ENCODE data around the gene BRD9. TPM values are rescaled to one million over a fixed set of nuclear protein-coding genes. Genes with fewer than 3 reads are reported as not detected.
"Not testable (repeated sequence)": the region's sequence is repeated elsewhere in the genome, so short reads cannot be mapped to it uniquely, and the experiment has no call there.

BRD9 gene
- total RNA-seq, 2 experiments from 2014 or later: 46.6 to 51.7 TPM

- H3K36me3 Mint-ChIP-seq (ENCODE audit: low read depth): peaks cover 14% of the 10 kb centered on the region
- POLR2A ChIA-PET: no interaction called here
- H3K4me1 Mint-ChIP-seq (ENCODE audit: low read depth): peaks cover 8% of the 10 kb centered on the region
- peaks cover 20% of the 10 kb centered on the region for H3K27me3 Mint-ChIP-seq
- intact Hi-C loops (cut with micrococcal nuclease): loop anchor here (5.0 kb wide), 2 partner anchors 91 to 221 kb away; no protein-coding TSS in a partner anchor
- H3K9me3 Mint-ChIP-seq: no peaks in the 10 kb centered on the region
- H3K27ac Mint-ChIP-seq: no peak overlapping the region
- DNase-seq (no peak), ATAC-seq (no peak)
- no peak overlapping the region for H3K4me3 Mint-ChIP-seq
- TF ChIP-seq CTCF (IDR thresholded peaks at IDR 0.05): no peak
- CTCF ChIA-PET: interaction anchor here (0.9 to 8.9 kb wide), 5 partner anchors 8 to 246 kb away, joined by 3 to 105 read pairs (median 3); partner anchors contain the start of gene NKD2
Measured at GRCh38 chr5:921456-922435, 29.1 kb upstream of the BRD9 start.

DNA sequence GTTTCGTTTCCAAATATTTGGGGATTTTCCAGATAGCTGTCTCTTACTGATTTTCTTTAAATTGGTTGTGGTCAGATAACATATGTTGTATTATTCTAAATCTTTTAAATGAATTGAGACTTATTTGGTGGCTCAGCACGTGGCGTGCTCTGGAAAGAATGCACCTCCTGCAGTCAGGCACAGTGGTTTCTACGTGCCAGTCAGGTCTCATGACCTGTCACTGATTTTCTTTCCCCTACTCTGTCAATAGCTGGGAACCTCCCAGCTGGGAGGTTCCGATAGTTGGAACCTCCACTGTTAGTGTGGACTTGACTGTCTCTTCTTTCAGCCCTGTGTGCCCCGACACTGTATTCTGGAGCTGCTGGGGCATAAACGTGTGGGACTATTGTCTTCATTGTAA, 27.7 kb upstream of the BRD9 start:
- TF ChIP-seq CTCF (IDR thresholded peaks at IDR 0.05): no peak
- H3K27me3 Mint-ChIP-seq: peaks cover 7% of the 10 kb centered on the region
- H3K4me3 Mint-ChIP-seq: no peak overlapping the region
- intact Hi-C loops (cut with micrococcal nuclease): loop anchor here (5.0 kb wide), 2 partner anchors 92 to 222 kb away; no protein-coding TSS in a partner anchor
- POLR2A ChIA-PET: interaction anchor here (0.6 kb wide), 1 partner anchor 130 kb away, joined by 3 read pairs; no protein-coding TSS in a partner anchor
- no peaks in the 10 kb centered on the region for H3K9me3 Mint-ChIP-seq
- peaks cover 6% of the 10 kb centered on the region for H3K4me1 Mint-ChIP-seq (ENCODE audit: low read depth)
- H3K27ac Mint-ChIP-seq: no peak overlapping the region
- peaks cover 14% of the 10 kb centered on the region for H3K36me3 Mint-ChIP-seq (ENCODE audit: low read depth)
- ATAC-seq: no peak
- CTCF ChIA-PET: interaction anchor here (0.8 to 8.9 kb wide), 3 partner anchors 89 to 220 kb away, joined by 4 to 105 read pairs (median 8); partner anchors contain the start of gene NKD2
- no peak for DNase-seq

GRCh38 chr5:919356-920000, 26.9 kb upstream of the BRD9 start:
- intact Hi-C loops (cut with micrococcal nuclease): no loop called here
- DNase-seq (no peak), ATAC-seq (no peak)
- Mint-ChIP-seq H3K27me3 (no peaks in the 10 kb centered on the region), H3K9me3 (no peaks in the 10 kb centered on the region), H3K27ac (no peak overlapping the region), H3K4me1 (ENCODE audit: low read depth) (peaks cover 6% of the 10 kb centered on the region), H3K4me3 (no peak overlapping the region), H3K36me3 (ENCODE audit: low read depth) (peaks cover 18% of the 10 kb centered on the region)
- TF ChIP-seq CTCF (IDR thresholded peaks at IDR 0.05): no peak
- ChIA-PET POLR2A (interaction anchor here (0.6 kb wide), 1 partner anchor 335 kb away, joined by 4 read pairs; no protein-coding TSS in a partner anchor), CTCF (interaction anchor here (0.8 to 8.9 kb wide), 3 partner anchors 90 to 221 kb away, joined by 4 to 105 read pairs (median 8); partner anchors contain the start of gene NKD2)

DNA sequence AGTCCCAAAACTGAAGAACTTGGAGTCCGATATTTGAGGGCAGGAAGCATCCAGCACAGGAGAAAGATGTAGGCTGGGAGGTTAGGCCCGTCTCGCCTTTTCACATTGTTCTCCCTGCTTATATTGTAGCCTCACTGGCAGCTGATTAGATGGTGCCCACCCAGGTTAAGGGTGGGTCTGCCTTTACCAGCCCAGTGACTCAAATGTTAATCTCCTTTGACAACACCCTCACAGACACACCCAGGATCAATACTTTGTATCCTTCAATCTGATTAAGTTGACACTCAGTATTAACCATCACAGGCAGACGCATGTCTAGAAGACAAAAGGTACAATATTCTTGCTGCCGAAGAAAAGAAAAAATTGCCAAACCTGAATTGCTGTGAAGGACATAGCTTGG, 26.1 kb upstream of the BRD9 start:
- peaks cover 25% of the 10 kb centered on the region for H3K36me3 Mint-ChIP-seq (ENCODE audit: low read depth)
- H3K4me3 Mint-ChIP-seq; H3K4me1 Mint-ChIP-seq (ENCODE audit: low read depth); intact Hi-C loops (cut with micrococcal nuclease); H3K27ac Mint-ChIP-seq; ATAC-seq; POLR2A ChIA-PET; H3K9me3 Mint-ChIP-seq; H3K27me3 Mint-ChIP-seq; DNase-seq: not testable (repeated sequence)
- CTCF ChIA-PET: interaction anchor here (8.9 kb wide), 1 partner anchor 91 kb away, joined by 105 read pairs; the partner anchor contains the start of gene NKD2

All from activated CD8-positive, alpha-beta T cell treated with anti-CD3 and anti-CD28 coated beads for 36 hours (primary cell).